Stimulated activated CD8-positive, alpha-beta memory T cell treated with anti-CD3 and anti-CD28 coated beads, Interleukin-15, amount 100 ng/mL, for 4 hours (primary cell): ENCODE data around the gene BUD23.
"Not testable (repeated sequence)": the region's sequence is repeated elsewhere in the genome, so short reads cannot be mapped to it uniquely, and the experiment has no call there.

Source experiments
- DNase-seq, 2 donors: peaks; one replicate each; pipeline ENCODE4 v3.0.0-alpha.2; 2020; ENCODE audit warnings: low read depth in 2 of 2

BUD23 gene

GRCh38 chr7:73668103-73668885, 15.1 kb upstream of the BUD23 start:
- DNase-seq, result no peak

DNA sequence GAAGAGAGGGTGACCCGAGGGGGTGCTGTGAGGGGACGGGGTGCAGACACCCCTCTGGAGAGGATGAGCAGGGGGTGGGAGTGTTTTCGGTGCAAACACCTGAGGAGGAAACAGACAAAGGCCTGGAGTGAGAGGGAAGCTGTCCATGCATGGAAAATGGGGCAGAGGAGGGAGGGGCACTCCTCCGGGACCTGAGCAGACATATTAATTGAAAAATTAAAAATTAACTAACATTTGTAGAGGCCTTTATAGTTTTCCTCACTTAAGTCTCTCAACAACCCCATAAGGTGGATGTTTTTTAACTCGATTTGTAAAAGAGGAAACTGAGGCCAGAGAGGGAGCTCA, 14.5 kb upstream of the BUD23 start:
- DNase-seq, result no peak

DNA sequence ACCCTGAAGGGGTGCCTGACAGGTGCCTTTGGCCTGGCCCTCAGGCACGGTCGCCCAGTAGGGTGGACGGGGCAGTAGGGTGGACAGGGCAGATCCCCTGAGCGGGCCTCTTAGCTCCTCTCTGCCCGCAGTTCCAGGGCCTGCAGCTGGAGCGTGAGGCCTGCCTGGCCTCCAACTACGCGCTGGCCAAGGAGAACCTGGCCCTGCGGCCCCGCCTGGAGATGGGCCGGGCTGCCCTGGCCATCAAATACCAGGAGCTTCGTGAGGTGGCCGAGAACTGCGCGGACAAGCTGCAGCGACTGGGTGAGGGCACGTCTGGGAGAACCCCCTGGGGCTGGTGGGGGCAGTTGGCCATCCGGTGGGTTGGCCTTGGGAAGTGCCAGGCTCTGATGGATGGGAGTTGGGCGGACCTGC, 14.1 kb upstream of the BUD23 start:
- no peak for DNase-seq

- no peak for DNase-seq
Measured at GRCh38 chr7:73669858-73670385, 13.5 kb upstream of the BUD23 start.

GRCh38 chr7:73671322-73671661, 12.1 kb upstream of the BUD23 start:
- DNase-seq, result no peak

DNA sequence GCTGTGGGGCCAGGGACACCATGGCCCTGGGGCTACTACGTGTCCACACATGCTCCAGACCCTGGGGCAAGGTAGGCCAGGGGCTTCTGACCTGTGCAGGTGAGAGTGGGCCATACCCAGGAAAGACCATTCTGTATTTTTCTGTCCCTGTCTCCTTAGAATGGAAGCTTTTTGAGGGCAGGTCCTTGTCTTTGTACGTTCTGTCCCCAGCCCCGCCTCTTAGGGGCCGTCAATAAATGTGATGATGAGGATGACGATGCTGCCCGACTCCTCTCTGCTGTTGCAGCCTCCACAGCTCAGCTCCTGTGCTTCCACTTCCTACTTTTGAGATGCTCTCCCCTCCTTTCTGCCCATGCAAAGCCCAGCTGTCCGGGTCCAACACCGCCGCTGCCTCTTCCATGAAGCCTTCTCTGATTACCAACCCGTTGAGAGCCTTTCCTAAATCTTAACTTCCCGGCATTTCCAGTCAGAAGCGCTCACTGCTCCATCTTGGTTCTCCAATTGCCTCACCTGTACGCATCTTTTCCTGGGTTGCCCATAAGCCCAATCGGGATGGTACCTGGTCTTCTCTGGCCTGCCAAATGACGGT, 11.4 kb upstream of the BUD23 start:
- no peak for DNase-seq

GRCh38 chr7:73674468-73675124, 8.8 kb upstream of the BUD23 start:
- no peak for DNase-seq

- not testable (repeated sequence) for DNase-seq
Measured at GRCh38 chr7:73676062-73676461, 7.3 kb upstream of the BUD23 start.

GRCh38 chr7:73678862-73679261, 4.5 kb upstream of the BUD23 start:
- DNase-seq, result no peak

DNA sequence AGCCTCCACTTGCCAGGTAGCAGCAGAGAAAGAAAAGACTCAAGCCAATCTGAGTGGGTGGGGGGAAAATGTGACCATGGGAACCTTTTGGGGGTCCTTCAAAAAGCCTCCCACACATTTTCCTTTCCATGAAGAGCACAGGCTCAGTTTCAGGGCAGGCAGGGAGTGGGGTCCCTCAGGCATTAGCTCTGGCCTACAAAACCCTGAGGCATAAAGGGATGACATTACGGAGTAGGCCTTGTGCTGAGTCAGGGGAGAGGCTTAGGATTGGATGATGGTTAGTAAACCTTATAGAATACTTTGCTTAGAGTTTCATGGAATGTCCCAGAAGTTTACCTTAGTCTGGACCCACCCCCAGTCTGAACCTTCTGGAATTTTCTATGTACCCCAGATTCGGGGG, 3.7 kb upstream of the BUD23 start:
- DNase-seq, result no peak

- DNase-seq, result no peak
Measured at GRCh38 chr7:73680501-73680900, 2.9 kb upstream of the BUD23 start.

DNA sequence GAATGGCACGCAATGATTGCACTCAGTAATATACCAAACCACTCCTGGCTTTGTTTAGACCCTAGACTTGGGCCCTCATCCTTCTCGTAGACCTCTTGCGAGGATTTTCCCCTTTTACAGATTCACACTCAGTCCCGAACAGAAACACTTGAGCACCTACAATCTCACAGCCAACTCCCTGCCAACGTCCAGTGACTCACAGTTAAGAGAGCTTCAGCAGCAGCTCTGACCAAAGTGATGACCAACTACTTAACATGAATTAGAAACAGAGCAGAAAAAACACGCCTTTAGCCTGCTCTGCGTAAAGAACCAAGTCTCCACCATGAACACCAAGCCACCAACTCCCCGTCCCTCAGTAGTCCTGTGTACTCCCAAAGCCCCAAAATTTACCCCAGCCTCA, 2.4 kb upstream of the BUD23 start:
- DNase-seq, result no peak

DNA sequence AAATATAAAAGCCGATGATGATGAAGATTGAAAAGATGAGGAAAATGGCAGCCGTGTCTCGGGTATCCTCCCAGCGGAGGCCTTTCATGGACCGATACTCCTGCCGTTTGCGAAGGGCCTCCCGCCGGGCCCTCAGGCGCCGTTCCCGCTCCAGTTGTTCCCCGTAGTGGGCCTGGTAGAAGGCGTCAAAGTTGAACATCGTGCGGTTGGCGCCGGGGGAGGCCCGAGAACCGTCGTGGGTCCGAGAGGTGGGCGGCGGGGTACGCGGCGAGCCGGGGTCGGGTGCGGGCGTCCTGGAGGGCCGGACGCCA, 697 bp upstream of the BUD23 start:
- DNase-seq, result no peak

DNA sequence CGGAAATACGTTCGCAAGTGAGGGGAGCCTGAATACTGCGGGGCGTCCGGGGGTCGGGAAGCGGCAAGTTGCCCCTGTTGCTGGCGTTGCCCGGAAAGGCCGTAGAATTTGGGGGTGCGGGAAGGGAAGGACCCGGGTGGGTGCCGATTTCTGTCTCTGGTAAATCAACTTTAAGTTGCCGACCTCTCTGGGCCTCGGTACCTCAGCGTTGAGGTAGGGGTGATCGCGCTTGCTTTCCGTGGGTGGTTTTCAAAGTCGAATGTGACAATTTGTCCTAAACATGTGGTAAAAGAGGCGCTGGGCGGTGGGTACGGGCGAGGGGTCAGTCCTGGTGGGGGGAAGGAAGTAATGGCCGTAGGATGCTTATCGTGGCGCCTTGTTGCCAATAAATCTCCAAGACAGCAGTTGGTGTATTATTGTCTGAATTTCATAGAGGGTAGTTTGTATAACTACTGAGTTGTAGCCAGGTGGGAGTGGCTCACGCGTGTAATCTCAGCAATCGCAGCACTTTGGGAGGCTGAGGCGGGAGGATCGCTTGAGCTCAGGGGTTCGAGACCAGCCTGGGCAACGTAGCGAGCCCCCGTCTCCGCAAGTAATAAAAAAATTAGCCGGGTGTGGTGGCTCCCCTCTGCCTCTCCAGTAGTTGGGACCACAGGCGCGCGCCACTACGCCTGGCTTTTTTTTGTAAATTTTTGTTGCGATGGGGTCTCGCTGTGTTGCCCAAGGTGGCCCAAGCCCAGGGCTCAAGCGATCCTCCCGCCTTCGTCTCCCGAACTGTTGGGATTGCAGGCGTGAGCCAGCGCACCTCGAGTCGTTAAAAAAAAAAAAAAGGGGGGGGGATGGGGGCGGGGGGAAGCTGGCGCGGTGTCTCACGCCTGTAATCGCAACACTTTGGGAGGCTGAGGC, 644 bp downstream of the BUD23 start:
- no peak for DNase-seq

- no peak for DNase-seq
Measured at GRCh38 chr7:73685311-73685710, 1.9 kb downstream of the BUD23 start.

- DNase-seq, result no peak
Measured at GRCh38 chr7:73688288-73688687, 4.9 kb downstream of the BUD23 start.

- no peak for DNase-seq
Measured at GRCh38 chr7:73690646-73691045, 7.2 kb downstream of the BUD23 start.

DNA sequence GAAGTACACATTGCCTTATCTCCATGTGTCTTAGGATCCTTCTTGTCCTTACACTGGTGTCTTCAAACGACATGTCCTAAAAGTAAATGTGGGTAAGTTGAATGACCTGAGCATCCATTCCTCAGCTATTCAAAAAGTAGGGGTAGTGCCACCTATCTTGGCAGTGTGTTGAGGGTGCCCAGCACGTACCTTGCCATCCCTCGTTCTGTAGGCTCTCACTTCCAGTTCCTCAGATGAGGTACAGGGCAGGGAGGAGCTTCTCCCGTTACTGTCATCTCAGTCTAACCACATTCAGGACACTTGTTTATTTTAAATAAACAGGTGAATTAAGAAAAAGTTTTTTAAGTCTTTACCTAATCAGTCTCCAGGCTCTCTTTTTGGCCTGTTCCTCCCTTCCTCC, 13.0 kb downstream of the BUD23 start:
- no peak for DNase-seq

- DNase-seq, result no peak
Measured at GRCh38 chr7:73698410-73698809, 15.0 kb downstream of the BUD23 start.

- no peak for DNase-seq
Measured at GRCh38 chr7:73699370-73700068, 16.1 kb downstream of the BUD23 start.

DNA sequence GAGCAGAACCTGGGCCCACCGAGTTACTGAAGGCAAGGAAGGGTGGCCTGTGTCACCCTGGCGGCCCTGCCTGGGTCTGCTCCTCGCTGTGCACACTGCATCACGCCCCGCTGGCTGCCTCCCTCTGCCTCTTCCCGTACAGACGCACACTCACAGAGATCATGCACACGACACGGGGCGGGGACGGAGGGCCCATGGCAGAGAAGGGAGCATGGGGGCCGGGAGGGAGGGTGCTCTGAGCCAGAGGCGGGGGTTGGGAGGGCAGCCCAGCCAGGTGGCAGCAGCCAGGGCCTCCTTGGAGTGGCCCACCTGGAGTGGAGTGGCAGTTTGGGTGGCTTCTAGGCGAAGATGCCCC, 16.6 kb downstream of the BUD23 start:
- no peak for DNase-seq
